ENCODE results near the gene PRR19.
A peak's percentile ranks its signal among the peaks of the same experiment; 100 is the strongest.

PRR19 gene

DNA sequence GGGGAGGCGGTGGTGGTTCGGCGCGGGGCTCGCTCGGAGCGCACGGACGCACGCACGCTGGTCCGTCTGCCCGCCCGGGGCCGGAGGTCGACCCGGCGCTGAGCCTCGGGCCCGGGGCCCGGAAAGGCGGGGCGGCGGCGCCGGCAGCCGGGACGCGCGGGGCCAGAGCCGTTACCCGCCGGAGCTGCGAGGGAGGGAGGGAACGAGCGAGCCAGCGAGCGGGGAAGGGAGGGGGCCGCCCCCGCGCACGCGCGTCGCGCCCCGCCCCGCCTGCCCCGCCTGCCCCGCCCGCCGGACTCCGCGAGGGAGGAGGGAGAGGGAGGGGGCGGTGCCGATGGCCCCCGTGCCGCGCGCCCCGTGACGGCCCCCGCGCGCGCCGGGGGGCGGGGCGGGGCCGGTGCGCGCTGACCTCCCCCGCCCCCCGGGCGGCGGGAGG is 17.8 kb upstream of the PRR19 start:
- Histone ChIP-seq H3K4me1 (ENCODE audit: insufficient read depth, low read length, severe bottlenecking) (peaks cover 47% of the 10 kb centered on the region), H2AFZ (ENCODE audit: low read length) (no peak overlapping the region), H3K9me3 (ENCODE audit: low read length) (no peaks in the 10 kb centered on the region), H3K79me2 (ENCODE audit: insufficient read depth, low read length) (no peaks in the 10 kb centered on the region), H3K4me2 (ENCODE audit: low read length) (no peak overlapping the region), H3K27me3 (ENCODE audit: insufficient read depth, low read length) (no peaks in the 10 kb centered on the region), H3K4me3 (ENCODE audit: low read depth, low read length, poor library complexity, severe bottlenecking) (peak overlapping the region; percentile 33), H3F3A (ENCODE audit: insufficient read depth, low read length) (peaks cover 12% of the 10 kb centered on the region; the same call in 1 of the 2 replicates), H3K36me3 (ENCODE audit: insufficient read depth, low read length) (peaks cover 24% of the 10 kb centered on the region; the same call in 1 of the 2 replicates), H3K27ac (ENCODE audit: low read depth, low read length, poor library complexity, severe bottlenecking) (no peak overlapping the region), H4K20me1 (ENCODE audit: insufficient read depth, low read length) (no peaks in the 10 kb centered on the region), H3K9ac (ENCODE audit: low read length) (no peak overlapping the region; the same call in 1 of the 2 replicates), H3K9me2 (ENCODE audit: low read depth, low read length) (no peaks in the 10 kb centered on the region)
- TF ChIP-seq, protein P1, sequence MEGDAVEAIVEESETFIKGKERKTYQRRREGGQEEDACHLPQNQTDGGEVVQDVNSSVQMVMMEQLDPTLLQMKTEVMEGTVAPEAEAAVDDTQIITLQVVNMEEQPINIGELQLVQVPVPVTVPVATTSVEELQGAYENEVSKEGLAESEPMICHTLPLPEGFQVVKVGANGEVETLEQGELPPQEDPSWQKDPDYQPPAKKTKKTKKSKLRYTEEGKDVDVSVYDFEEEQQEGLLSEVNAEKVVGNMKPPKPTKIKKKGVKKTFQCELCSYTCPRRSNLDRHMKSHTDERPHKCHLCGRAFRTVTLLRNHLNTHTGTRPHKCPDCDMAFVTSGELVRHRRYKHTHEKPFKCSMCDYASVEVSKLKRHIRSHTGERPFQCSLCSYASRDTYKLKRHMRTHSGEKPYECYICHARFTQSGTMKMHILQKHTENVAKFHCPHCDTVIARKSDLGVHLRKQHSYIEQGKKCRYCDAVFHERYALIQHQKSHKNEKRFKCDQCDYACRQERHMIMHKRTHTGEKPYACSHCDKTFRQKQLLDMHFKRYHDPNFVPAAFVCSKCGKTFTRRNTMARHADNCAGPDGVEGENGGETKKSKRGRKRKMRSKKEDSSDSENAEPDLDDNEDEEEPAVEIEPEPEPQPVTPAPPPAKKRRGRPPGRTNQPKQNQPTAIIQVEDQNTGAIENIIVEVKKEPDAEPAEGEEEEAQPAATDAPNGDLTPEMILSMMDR (IDR thresholded peaks at IDR 0.05; ENCODE audit: low read length): no peak
- no peak for TF ChIP-seq EZH2 (IDR thresholded peaks at IDR 0.05; ENCODE audit: borderline replicate concordance, low read length)

DNA sequence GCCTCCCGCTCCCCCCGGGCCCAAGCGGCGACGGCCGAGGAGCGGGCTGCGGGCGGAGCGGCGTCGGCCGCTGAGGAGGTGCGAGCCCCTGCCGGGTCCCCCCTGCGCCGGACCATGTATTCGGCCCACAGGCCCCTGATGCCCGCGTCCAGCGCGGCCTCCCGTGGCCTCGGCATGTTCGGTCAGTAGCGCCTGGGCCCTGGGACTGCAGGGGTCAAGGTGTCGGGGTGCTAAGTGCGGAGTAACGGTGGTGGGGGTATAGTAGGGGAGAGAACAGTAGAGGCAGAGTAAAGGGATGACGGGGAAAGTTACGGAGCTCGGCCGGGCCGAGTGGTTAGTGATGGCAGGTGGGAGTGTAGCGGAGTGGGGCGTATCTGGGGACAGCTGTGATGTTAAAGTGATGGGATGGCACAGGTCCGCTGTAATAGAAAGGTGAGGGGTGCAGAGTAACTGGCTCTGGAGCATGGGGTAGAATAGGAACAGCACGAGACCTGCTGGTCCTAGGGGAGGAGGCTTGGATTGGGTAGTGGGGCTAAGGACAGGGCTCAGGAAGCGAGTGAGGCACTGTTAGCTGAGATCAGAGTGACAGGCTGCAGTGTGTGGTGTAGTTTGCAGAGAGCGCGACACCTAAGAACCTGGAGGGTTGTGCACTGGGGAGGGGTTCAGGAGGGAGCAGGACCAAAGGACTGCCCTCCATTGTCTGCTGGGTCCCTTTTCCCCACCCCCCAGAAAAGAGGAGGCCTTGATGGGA is 17.2 kb upstream of the PRR19 start:
- H3K79me2 ChIP-seq (ENCODE audit: insufficient read depth, low read length): no peaks in the 10 kb centered on the region
- peaks cover 31% of the 10 kb centered on the region for H3K36me3 ChIP-seq (ENCODE audit: insufficient read depth, low read length)
- peaks cover 41% of the 10 kb centered on the region for H3K4me1 ChIP-seq (ENCODE audit: insufficient read depth, low read length, severe bottlenecking)
- peak overlapping the region; percentile 79 for H3K4me2 ChIP-seq (ENCODE audit: low read length)
- peaks cover 12% of the 10 kb centered on the region; the same call in 1 of the 2 replicates for H3F3A ChIP-seq (ENCODE audit: insufficient read depth, low read length)
- H3K4me3 ChIP-seq (ENCODE audit: low read depth, low read length, poor library complexity, severe bottlenecking): peak overlapping the region; percentile 85
- no peaks in the 10 kb centered on the region for H4K20me1 ChIP-seq (ENCODE audit: insufficient read depth, low read length)
- peak overlapping the region; percentile 91 for H3K9ac ChIP-seq (ENCODE audit: low read length)
- H3K9me2 ChIP-seq (ENCODE audit: low read depth, low read length): no peaks in the 10 kb centered on the region
- TF ChIP-seq, protein P1 (IDR thresholded peaks at IDR 0.05; ENCODE audit: low read length): no peak
- TF ChIP-seq EZH2 (IDR thresholded peaks at IDR 0.05; ENCODE audit: borderline replicate concordance, low read length): no peak
- H2AFZ ChIP-seq (ENCODE audit: low read length): no peak overlapping the region
- peak overlapping the region; percentile 77 for H3K27ac ChIP-seq (ENCODE audit: low read depth, low read length, poor library complexity, severe bottlenecking)
- H3K9me3 ChIP-seq (ENCODE audit: low read length): no peaks in the 10 kb centered on the region
- no peaks in the 10 kb centered on the region for H3K27me3 ChIP-seq (ENCODE audit: insufficient read depth, low read length)

DNA sequence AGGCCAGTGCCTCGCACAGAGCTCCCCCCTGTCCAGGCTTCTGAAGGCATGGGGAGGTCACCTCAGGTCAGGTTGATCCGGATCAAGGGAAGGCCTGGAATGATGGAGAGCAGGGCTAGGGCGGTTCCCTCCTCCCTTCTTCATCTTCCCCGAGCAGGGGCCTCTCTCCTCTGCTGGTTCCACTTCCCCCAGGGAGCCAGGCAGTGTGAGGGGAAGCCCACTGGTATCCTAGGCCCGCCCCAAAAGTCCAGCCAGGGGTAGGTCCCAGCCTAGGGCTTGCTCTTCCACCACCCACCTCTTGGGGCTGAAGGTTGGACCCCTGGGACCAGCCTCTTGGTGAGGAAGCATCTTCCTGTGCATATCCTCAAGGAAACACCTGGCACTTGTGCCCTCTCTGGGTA is 16.4 kb upstream of the PRR19 start:
- no peaks in the 10 kb centered on the region for H3K9me3 ChIP-seq (ENCODE audit: low read length)
- peak overlapping the region; percentile 85 for H3K4me3 ChIP-seq (ENCODE audit: low read depth, low read length, poor library complexity, severe bottlenecking)
- no peaks in the 10 kb centered on the region for H3K9me2 ChIP-seq (ENCODE audit: low read depth, low read length)
- H3K27me3 ChIP-seq (ENCODE audit: insufficient read depth, low read length): no peaks in the 10 kb centered on the region
- H3K27ac ChIP-seq (ENCODE audit: low read depth, low read length, poor library complexity, severe bottlenecking): peak overlapping the region; percentile 77
- H3K36me3 ChIP-seq (ENCODE audit: insufficient read depth, low read length): peaks cover 39% of the 10 kb centered on the region
- peaks cover 41% of the 10 kb centered on the region for H3K4me1 ChIP-seq (ENCODE audit: insufficient read depth, low read length, severe bottlenecking)
- TF ChIP-seq EZH2 (IDR thresholded peaks at IDR 0.05; ENCODE audit: borderline replicate concordance, low read length): no peak
- TF ChIP-seq, protein P1 (IDR thresholded peaks at IDR 0.05; ENCODE audit: low read length): no peak
- peak overlapping the region; percentile 91 for H3K9ac ChIP-seq (ENCODE audit: low read length)
- H4K20me1 ChIP-seq (ENCODE audit: insufficient read depth, low read length): no peaks in the 10 kb centered on the region
- peak overlapping the region; percentile 79 for H3K4me2 ChIP-seq (ENCODE audit: low read length)
- peaks cover 12% of the 10 kb centered on the region; the same call in 1 of the 2 replicates for H3F3A ChIP-seq (ENCODE audit: insufficient read depth, low read length)
- H2AFZ ChIP-seq (ENCODE audit: low read length): no peak overlapping the region
- no peaks in the 10 kb centered on the region for H3K79me2 ChIP-seq (ENCODE audit: insufficient read depth, low read length)
